IPS-18c (cell line): Measurements from ENCODE around the gene MRLN.

ENCODE experiments used
- H3K4me3 ChIP-seq: 2 replicates; pipeline ENCODE4 v1.7.0; 2013; ENCODE audit warnings: low read depth, mild to moderate bottlenecking, low read length, moderate library complexity; ENCODE audit not compliant: insufficient read depth
- H3K9me3 ChIP-seq: one replicate; pipeline ENCODE4 v1.6.1; 2013; ENCODE audit warnings: mild to moderate bottlenecking, low read length, moderate library complexity; ENCODE audit not compliant: control insufficient read depth, insufficient read depth

MRLN gene

GRCh38 chr10:59718257-59718656, 35.0 kb downstream of the MRLN start:
- Histone ChIP-seq H3K9me3 (no peaks in the 10 kb centered on the region), H3K4me3 (no peak overlapping the region)

GRCh38 chr10:59713196-59713821, 39.9 kb downstream of the MRLN start:
- no peak overlapping the region for H3K4me3 ChIP-seq
- no peaks in the 10 kb centered on the region for H3K9me3 ChIP-seq

DNA sequence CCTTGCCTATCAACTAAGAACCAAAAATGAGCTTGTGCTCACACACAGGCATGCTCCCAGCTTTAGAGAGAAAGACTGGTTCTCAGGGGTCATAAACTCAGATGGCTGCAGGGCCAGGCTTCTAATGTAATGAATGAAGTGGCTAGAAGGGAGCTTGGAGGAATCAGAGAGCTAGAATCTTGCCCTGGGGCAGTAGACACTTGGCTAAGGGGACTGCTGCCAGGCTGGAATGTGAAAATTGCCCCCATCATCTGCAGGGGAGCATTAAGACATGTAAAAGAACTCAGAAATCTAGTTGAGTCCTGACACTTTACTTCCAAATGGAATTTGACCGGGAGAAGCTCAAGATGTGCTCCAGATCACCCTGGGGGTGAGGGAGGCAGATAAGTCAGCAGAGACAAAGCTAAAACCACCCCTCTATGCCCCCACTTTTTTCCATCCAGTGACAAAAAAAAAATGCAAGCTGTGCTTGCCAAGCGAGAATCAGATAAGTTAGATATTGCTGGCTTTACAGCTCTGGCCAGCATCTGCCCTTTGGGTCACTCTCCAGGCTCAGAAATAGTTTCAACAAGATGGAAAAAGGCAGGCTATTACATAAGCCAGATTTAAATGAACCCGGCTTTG, 41.3 kb downstream of the MRLN start:
- peaks cover 2% of the 10 kb centered on the region for H3K9me3 ChIP-seq

DNA sequence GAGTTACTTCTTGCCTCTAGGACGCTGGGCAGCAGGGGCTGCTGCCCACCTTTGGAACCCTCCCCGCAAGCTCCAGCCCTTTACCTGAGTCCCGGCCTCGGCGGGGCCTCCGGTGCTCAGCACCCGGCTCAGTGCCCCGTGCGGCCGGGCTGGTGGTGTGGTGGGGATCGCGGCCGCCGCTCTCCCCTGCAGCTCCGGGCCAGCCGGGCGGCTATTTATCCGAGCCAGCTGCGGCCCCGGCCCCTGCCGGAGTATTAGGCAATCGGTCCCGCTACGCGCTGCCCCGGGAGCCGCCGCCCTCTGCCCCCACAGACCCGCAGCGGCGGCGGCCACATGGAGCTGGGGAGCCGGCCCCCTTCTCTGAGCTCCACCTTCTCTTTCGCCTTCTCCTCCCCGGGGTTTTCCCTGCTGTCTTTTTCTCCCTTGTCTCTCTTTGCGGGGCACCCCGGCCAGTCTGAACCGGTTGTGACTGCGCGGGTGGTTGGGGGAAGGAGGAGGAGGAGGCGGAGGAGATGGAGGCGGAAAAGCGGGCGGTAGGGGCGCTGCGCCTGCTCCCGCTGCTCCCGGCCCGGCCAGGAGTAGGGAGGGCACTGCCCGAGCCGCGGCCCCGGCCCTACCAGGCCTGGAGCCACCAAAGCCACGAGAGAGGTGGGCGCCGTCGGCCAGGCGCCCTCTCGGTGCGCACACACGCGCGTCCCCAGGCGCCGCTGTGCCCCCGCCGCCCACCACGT, 43.7 kb downstream of the MRLN start, which contains the start of gene SLC16A9:
SLC16A9 (minus strand) TSS at position 456 of the 731 bp plus-strand sequence. CDS start 25,559 bp downstream, outside the sequence.
- Histone ChIP-seq H3K4me3 (peak within 1 kb of the TSS; percentile 85), H3K9me3 (peaks cover 2% of the 10 kb centered on the region)

More for the DNA sequence above, 41.3 kb downstream of the MRLN start:
- H3K4me3 ChIP-seq = no peak overlapping the region

- H3K9me3 ChIP-seq = peaks cover 2% of the 10 kb centered on the region
These were observed 44.4 kb downstream of the MRLN start for GRCh38 chr10:59708816-59709394.

DNA sequence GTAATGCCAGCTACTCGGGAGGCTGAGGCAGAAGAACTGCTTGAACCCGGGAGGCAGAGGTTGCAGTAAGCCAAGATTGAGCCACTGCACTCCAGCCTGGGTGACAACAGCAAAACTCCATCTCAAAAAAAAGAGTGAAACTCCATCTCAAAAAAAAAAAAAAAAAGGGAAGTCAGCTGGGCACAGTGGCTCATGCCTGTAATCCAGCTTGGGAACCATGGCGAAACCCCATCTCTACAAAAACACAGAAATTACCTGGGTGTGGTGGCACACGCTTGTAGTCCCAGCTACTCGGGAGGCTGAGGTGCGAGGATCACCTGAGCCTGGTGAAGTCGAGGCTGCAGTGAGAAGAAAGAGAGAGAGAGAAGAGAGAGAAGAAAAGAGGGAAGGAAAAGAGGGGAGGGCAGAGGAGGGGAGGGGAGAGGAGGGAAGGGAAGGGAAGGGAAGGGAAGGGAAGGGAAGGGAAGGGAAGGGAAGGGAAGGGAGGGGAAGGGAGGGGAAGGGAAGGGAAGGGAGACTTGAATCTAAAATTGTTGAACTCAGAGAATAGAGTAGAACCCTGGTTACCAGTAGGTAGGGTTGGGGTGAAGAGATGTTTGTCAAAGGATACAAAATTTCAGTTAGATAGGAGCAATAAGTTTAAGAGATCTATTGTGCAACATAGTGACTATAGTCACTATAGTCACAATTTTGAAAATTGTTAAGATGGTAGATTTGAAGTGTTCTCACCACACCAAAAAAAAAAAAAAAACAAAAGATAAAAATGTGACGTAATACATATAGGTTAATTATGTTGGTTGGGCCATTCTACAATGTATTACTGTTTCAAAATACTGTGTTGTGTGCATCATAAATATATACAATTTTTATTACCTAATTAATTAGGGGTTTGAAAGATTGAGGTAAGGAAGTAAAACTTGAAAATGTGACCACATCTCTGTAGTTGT, 46.1 kb downstream of the MRLN start:
- no peak overlapping the region for H3K4me3 ChIP-seq

More at GRCh38 chr10:59708816-59709394, 44.4 kb downstream of the MRLN start:
- H3K4me3 ChIP-seq = peak overlapping the region; percentile 85

GRCh38 chr10:59705931-59706330, 47.3 kb downstream of the MRLN start:
- Histone ChIP-seq H3K9me3 (peaks cover 2% of the 10 kb centered on the region), H3K4me3 (no peak overlapping the region)

More for the DNA sequence above, 46.1 kb downstream of the MRLN start:
- peaks cover 2% of the 10 kb centered on the region for H3K9me3 ChIP-seq

DNA sequence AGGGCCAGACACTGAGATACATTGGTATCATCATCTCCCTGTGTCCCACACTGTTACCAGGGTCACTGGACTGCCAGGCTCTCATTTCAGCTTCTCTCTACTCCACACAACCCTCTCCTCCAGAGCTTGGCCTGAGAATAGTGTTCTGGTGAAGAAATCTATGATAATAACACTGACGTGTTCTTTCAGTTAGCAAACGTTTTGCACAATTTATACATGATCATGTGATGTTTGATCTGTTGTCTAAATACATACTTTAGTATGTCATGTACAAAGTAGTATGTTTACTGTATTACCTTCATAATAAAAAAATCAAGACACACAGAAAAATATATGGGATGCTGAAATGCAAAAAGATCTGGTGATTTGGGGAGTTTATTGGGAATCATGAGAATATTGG, 48.6 kb downstream of the MRLN start:
- Histone ChIP-seq H3K9me3 (peaks cover 2% of the 10 kb centered on the region), H3K4me3 (no peak overlapping the region)

- Histone ChIP-seq H3K9me3 (peaks cover 2% of the 10 kb centered on the region), H3K4me3 (no peak overlapping the region)
These were observed 50.9 kb downstream of the MRLN start for GRCh38 chr10:59702347-59702746.

DNA sequence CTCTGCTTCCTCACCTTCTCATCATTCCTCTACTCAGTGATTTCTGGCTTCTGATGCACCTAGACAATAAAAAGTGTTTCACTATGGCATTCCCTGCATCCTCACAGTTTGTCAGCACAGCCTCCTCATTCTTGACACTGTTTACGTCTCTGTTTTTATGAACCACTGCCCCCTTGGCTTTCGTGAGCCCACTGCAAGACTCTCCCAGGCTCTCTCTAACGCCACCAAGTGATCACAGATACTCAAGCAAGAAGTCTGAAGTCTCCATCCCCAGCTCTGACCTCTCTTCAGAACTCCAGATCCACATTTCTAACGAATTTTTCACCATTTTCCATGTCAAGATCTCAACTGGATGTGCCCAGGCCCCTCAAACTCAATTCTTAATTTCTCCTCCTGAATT, 52.5 kb downstream of the MRLN start:
- Histone ChIP-seq H3K9me3 (no peaks in the 10 kb centered on the region), H3K4me3 (no peak overlapping the region)

GRCh38 chr10:59698326-59698725, 54.9 kb downstream of the MRLN start:
- H3K4me3 ChIP-seq = no peak overlapping the region

GRCh38 chr10:59695637-59696036, 57.6 kb downstream of the MRLN start:
- no peak overlapping the region for H3K4me3 ChIP-seq

More at GRCh38 chr10:59698326-59698725, 54.9 kb downstream of the MRLN start:
- H3K9me3 ChIP-seq = no peaks in the 10 kb centered on the region

GRCh38 chr10:59694936-59695335, 58.3 kb downstream of the MRLN start:
- Histone ChIP-seq H3K9me3 (no peaks in the 10 kb centered on the region), H3K4me3 (no peak overlapping the region)

More at GRCh38 chr10:59695637-59696036, 57.6 kb downstream of the MRLN start:
- no peaks in the 10 kb centered on the region for H3K9me3 ChIP-seq

GRCh38 chr10:59692113-59692512, 61.1 kb downstream of the MRLN start:
- no peak overlapping the region for H3K4me3 ChIP-seq
- H3K9me3 ChIP-seq = no peaks in the 10 kb centered on the region

- H3K9me3 ChIP-seq = no peaks in the 10 kb centered on the region
- no peak overlapping the region for H3K4me3 ChIP-seq
These were observed 64.3 kb downstream of the MRLN start for GRCh38 chr10:59688921-59689351.

DNA sequence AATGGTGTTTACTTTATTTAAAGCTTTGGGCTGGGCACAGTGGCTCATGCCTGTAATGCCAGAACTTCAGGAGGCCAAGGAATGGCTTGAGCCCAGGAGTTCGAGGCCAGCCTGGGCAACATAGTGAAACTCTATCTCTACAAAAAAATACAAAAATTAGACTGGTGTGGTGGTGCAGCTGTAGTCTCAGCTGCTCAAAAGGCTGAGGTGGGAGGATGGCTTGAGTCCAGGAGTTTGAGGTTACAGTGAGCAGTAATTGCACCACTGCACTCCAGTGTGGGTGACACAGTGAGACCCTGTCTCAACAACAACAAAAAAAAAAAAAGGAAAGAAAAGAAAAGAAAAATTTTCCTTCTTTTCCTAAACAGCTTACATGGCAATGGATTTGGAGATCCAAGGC, 65.6 kb downstream of the MRLN start:
- H3K4me3 ChIP-seq = no peak overlapping the region
- H3K9me3 ChIP-seq = no peaks in the 10 kb centered on the region
